Measurements from ENCODE around the gene PITHD1. TPM values are rescaled to one million over a fixed set of nuclear protein-coding genes. Genes with fewer than 3 reads are reported as not detected.

PITHD1 gene
- total and polyA plus RNA-seq, 2 donors (not counting 3 experiments of a cell fraction or from before 2014, with no cell fraction given): 35.8 to 43.1 TPM

DNA sequence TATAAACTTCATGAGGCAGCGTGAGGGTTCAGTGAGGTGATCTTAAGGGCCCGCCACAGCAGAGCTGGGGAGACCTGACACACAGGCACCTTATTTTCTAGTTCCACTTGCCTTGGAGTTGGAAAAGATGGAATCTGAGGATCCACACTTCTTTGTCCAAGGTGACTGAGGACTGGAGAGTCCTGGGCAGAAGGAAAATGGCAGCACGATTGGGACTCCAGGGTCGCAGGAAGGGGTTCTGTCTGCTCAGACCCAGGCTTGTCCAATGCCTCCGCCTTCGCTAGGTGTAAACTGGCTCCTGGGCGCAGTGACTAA lies 21.0 kb downstream of the PITHD1 start:
- no peak for DNase-seq (ENCODE audit: low read depth, low spot score)
- Histone ChIP-seq H4K20me1 (replicated peaks; ENCODE audit: control insufficient read depth, extremely low read depth, insufficient read depth, low read length) (no peaks in the 10 kb centered on the region), H3K9me3 (replicated peaks; ENCODE audit: control insufficient read depth, insufficient read depth, low read length) (no peaks in the 10 kb centered on the region), H3K36me3 (ENCODE audit: control insufficient read depth in 2 of 2, extremely low read depth in 1 of 2, insufficient read depth in 2 of 2, low read length in 2 of 2) (peaks cover 0 to 31% of the 10 kb centered on the region in 2 experiments), H3K27ac (ENCODE audit: insufficient read depth, low read depth, low read length) (peak overlapping the region; percentile 62), H3K9me1 (replicated peaks; ENCODE audit: control insufficient read depth, extremely low read depth, insufficient read depth, low read length) (no peaks in the 10 kb centered on the region), H3K4me2 (ENCODE audit: insufficient read depth, low read length) (peak overlapping the region; percentile 56), H3K4me3 (replicated peaks in 1 of 3; ENCODE audit: insufficient read depth in 1 of 3, low read depth in 1 of 3, low read length in 3 of 3) (peak overlapping the region in 2 of 3 experiments; percentile 6 to 83), H2AFZ (ENCODE audit: low read depth, low read length) (no peak overlapping the region), H3K79me2 (ENCODE audit: control insufficient read depth, insufficient read depth, low read length) (no peaks in the 10 kb centered on the region), H3K4me1 (ENCODE audit: control insufficient read depth, extremely low read depth, insufficient read depth, low read length) (peaks cover 15% of the 10 kb centered on the region), H3K27me3 (ENCODE audit: control insufficient read depth in 2 of 2, insufficient read depth in 2 of 2, low read length in 2 of 2) (no peaks in the 10 kb centered on the region), H3K9ac (replicated peaks; ENCODE audit: extremely low read depth, insufficient read depth, low read length) (peak overlapping the region; percentile 87)
- dilution Hi-C loops (cut with MboI; ENCODE audit: extremely low pct_ligation_motif_present, low sequenced_read_pairs) (no loop called here), intact Hi-C loops (cut with micrococcal nuclease) (loop anchor here (1.0 kb wide), 1 partner anchor 27 kb away; no protein-coding TSS in a partner anchor)
- TF ChIP-seq, protein P1, sequence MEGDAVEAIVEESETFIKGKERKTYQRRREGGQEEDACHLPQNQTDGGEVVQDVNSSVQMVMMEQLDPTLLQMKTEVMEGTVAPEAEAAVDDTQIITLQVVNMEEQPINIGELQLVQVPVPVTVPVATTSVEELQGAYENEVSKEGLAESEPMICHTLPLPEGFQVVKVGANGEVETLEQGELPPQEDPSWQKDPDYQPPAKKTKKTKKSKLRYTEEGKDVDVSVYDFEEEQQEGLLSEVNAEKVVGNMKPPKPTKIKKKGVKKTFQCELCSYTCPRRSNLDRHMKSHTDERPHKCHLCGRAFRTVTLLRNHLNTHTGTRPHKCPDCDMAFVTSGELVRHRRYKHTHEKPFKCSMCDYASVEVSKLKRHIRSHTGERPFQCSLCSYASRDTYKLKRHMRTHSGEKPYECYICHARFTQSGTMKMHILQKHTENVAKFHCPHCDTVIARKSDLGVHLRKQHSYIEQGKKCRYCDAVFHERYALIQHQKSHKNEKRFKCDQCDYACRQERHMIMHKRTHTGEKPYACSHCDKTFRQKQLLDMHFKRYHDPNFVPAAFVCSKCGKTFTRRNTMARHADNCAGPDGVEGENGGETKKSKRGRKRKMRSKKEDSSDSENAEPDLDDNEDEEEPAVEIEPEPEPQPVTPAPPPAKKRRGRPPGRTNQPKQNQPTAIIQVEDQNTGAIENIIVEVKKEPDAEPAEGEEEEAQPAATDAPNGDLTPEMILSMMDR (IDR thresholded peaks at IDR 0.05; ENCODE audit: extremely low read depth in 1 of 2, insufficient read depth in 1 of 2, low read depth in 1 of 2, low read length in 2 of 2): no peak
- TF ChIP-seq POLR2A (IDR thresholded peaks at IDR 0.05; ENCODE audit: low read depth, low read length) (no peak), POLR2AphosphoS5 (IDR thresholded peaks at IDR 0.05; ENCODE audit: insufficient read depth, low read depth, low read length) (no peak), FOS (IDR thresholded peaks at IDR 0.05; ENCODE audit: borderline replicate concordance, insufficient read depth, low read length) (no peak), JUN (IDR thresholded peaks at IDR 0.05; ENCODE audit: borderline replicate concordance, insufficient read depth, insufficient read length, low read depth) (no peak), GATA2 (IDR thresholded peaks at IDR 0.05; ENCODE audit: insufficient read depth, insufficient read length, low read depth, low read length) (no peak), EZH2 (IDR thresholded peaks at IDR 0.05; ENCODE audit: borderline replicate concordance, low read depth, low read length, severe bottlenecking) (no peak), MYC (IDR thresholded peaks at IDR 0.05; ENCODE audit: low read depth, low read length) (no peak)
- TF ChIP-seq, protein P2, sequence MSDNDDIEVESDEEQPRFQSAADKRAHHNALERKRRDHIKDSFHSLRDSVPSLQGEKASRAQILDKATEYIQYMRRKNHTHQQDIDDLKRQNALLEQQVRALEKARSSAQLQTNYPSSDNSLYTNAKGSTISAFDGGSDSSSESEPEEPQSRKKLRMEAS (IDR thresholded peaks at IDR 0.05; ENCODE audit: insufficient read depth, insufficient read length): no peak
- FAIRE-seq: peak; percentile 99
- no TSS peak for BruUV-seq (replicated peaks)
- ChIA-PET POLR2A (interaction anchor here (0.9 to 1.8 kb wide), 3 partner anchors 8 to 21 kb away, joined by 4 to 7 read pairs (median 5); partner anchors contain the start of genes LYPLA2 and PITHD1), CTCF (interaction anchor here (0.7 to 4.6 kb wide), 4 partner anchors 9 to 28 kb away, joined by 3 to 43 read pairs (median 13); partner anchors contain the start of gene PITHD1)
